DMS153 (cell line): ENCODE data around the gene SLC8A1.

ENCODE experiments used
- DNase-seq: peaks from one replicate; lab custom pipeline; 2025; lab: John Stamatoyannopoulos, UW

The SLC8A1 gene

GRCh38 chr2:40150266-40150665, 301.6 kb downstream of the SLC8A1 start:
- peak; percentile 19 for DNase-seq

GRCh38 chr2:40148334-40148733, 303.6 kb downstream of the SLC8A1 start:
- no peak for DNase-seq

GRCh38 chr2:40147360-40147759, 304.5 kb downstream of the SLC8A1 start:
- DNase-seq: no peak

GRCh38 chr2:40144022-40144421, 307.9 kb downstream of the SLC8A1 start:
- no peak for DNase-seq

- no peak for DNase-seq
Observed at GRCh38 chr2:40138314-40138713, 313.6 kb downstream of the SLC8A1 start.

- DNase-seq: no peak
Observed at GRCh38 chr2:40131081-40131704, 320.7 kb downstream of the SLC8A1 start.

- no peak for DNase-seq
Observed at GRCh38 chr2:40130251-40130994, 321.5 kb downstream of the SLC8A1 start.

DNA sequence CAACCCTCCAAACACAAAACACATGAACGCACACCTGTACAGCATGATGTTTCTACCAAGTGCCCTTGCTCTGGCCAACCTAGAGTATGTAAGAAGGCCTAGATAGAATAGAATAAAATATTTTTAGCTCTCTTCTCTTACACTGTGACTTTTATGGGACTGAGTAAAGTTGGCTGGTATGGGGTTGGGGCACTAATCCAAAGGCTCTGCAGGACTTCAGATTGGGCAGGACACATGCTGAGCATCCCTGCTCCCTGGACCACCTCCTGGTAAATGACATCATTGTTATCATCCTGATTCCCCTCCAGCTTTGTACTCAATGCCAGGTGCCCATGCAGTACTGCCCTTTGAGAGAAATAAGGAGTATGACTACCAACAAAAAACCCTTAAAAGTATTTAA, 322.2 kb downstream of the SLC8A1 start:
- no peak for DNase-seq

DNA sequence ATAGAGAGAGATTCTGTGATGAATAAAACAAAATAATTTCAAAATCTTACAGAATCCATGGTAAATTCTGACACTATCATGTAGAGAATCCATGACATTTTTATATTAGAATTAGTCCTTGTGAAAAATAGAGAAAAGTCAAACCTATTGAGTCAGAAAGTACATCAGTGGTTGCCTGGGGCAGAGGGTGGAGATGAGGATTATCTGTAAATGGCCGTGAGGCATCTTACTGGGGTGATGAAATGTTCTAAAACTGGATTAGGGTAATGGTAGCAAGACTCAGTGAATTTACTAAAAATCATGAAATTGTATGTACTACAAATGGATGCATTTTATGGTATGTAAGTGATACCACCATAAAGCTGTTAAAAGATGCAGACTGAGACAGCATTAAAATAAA, 323.1 kb downstream of the SLC8A1 start:
- no peak for DNase-seq

GRCh38 chr2:40127890-40128557, 323.9 kb downstream of the SLC8A1 start:
- no peak for DNase-seq

- no peak for DNase-seq
Observed at GRCh38 chr2:40127146-40127545, 324.7 kb downstream of the SLC8A1 start.

DNA sequence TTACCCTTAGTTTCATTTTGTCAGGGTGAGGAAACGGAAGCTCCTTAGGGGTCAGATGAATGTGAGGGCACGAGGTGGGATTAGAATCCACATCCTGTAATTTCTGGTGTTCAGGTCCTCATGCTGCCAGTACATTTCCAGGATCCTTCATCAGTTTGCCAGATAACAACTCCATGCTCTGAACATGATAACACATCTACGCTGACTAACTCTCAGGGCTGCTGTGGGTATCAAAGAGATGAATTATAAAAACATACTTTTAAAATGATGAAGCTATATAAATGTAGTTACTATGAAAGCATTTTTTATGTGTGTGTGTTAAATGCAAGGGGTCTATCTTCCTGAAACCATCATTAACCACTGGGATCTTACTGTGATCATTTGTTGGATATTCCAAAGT, 325.9 kb downstream of the SLC8A1 start:
- no peak for DNase-seq

DNA sequence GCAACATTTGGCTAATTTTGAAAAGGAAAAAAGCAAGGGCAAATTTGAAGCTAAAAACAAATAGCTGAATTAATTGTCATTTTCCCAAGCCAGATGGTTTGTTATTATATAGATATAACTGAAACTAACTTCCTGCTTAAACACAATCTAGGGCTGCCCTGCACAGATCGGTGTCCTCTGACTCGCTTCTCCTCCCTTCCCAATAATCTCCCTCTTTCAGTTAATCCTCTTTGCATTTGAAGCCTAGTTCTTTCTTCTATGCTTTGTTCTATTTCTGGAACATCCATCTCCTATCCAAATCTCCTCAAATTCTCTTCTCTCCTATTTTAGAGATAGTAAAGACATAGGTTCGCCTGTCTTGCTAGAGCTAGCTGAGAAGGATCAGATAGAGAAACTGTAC, 328.1 kb downstream of the SLC8A1 start:
- DNase-seq: no peak

DNA sequence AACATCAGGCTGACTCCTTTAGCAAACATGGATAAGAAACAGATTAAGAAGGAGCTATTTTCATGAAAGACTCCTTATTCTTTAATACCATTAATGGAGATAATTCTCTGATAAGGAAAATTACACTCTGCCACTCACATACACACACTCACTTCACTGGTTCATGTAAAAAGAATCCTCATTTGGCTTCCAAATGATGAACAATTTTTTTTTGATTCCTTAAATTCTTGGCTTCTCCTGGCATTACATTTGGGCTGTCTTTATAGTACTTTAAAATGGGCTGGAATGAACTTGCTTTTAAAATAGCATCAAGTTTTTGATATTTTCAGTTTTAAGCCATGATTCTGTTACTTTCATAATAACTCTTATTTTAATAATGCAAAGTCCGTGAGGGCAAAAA, 328.6 kb downstream of the SLC8A1 start:
- no peak for DNase-seq

DNA sequence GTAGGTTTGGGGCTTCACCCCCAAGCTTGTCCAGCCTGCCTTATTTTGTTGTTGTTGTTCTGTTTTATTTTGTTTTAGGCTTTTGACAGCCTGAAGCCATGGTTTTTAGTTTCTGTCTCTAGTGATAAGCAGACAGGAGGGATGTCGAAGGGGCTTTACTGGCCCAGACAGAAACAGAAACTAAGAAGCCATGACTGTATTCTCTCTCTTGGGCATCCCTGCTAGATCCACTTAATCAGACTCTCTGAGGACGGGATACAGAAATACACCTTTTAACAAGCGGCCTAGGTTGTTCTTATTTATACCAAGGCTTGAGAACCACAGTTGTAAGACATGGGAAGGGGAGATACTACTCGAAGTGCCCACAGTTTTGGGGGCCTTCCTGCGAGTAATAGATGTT, 330.9 kb downstream of the SLC8A1 start:
- no peak for DNase-seq

GRCh38 chr2:40120026-40120425, 331.9 kb downstream of the SLC8A1 start:
- DNase-seq: no peak

DNA sequence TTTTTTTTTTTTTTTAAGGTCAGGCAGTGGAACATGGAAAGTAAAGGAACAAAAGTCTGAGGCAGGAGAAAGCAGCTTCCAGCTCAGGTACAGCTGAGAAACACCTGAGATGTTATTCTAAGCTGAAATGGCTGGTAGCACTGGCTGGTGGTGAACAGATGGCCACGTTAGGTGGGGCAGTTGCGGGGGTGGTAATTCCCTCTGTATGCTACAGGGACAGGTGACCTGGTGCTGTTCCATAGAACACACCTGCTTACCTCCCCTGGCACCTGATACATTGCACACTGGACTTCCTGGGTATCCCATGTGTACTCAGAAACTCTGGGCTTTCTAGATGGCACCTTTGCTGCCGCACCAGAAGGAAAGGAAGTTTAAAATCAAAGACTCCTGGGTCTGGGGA, 333.3 kb downstream of the SLC8A1 start:
- DNase-seq: peak; percentile 76

GRCh38 chr2:40115894-40116293, 336.0 kb downstream of the SLC8A1 start:
- DNase-seq: no peak

DNA sequence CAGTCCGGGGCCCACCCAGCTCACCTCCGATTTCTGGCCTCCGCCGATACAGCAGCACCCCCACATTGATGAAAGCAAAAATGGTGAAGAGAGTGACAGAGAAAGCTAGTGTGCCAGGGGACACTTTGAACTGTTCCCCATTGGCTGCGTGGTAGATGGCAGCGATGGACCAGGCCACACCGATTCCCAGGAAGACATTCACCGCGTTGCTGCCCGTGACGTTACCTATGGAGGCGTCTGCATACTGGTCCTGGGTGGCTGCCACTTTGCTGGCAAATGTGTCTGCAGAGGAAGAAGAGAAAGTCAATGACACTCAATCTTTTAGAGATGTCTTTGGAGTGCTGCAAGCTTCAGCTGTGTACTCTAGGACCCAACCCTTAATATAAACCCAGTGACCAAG, 336.5 kb downstream of the SLC8A1 start:
- no peak for DNase-seq

GRCh38 chr2:40113997-40114396, 337.9 kb downstream of the SLC8A1 start:
- no peak for DNase-seq

DNA sequence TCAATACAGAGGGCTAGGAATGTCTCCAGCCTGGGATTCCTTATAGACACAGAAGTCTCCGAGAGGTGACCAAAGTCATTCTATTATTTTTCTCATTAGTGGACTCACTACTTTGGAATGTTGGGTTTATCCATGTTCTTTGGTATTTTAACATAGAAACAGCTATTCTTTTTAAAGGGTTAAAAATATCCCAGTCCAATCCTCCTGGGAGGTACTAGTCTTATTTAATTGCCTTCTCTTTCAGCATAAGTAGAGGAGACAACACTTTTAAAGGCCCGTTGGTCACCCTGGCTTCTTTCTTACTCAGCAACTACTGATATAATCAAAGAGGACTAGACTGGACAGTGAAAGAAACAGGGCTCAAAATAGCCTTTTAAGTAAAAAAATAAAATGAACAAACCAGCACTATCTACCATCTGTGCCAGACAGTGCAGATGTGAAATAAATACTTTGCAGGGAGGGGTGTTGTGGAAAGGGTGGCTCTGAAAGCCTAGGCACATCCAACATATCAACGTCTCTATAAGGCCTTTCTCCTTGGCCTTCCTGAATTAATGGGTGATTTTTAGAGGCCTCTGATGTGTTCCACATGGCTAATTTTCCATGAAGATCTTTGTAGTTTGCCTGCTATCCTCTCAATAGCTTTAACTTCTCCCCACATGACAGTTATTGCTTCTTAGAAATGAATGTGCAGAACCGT, 338.5 kb downstream of the SLC8A1 start:
- DNase-seq: no peak

GRCh38 chr2:40109381-40109780, 342.5 kb downstream of the SLC8A1 start:
- DNase-seq: no peak

- DNase-seq: no peak
Observed at GRCh38 chr2:40108851-40109250, 343.0 kb downstream of the SLC8A1 start.
